ENCODE data around the gene MSRB2. TPM values are rescaled to one million over a fixed set of nuclear protein-coding genes. Genes with fewer than 3 reads are reported as not detected.

Gene MSRB2
- total and polyA plus RNA-seq, 2 of the 4 experiments (the other 2 are of a cell fraction): 10.6 to 20.1 TPM

DNA sequence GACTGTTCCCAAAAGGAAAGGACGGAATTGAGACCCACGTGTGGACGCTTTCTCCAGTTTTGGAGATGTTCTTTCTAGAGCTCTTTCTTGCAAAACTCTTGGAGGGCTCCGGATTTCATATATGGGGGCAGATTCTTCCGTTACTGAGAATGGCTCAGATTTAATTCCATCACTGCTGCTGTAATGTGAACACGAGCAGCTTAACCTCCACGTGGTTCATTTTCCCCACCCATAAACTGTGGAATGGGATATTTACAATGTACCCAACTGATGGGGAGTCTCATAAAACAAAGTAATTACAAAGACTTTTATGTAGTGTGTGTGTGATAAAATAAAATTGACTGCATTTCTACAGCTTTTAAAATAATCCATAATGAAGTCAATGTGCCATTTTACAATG, 15.1 kb upstream of the MSRB2 start:
- Histone ChIP-seq H3K9ac (ENCODE audit: low read depth, low read length) (no peak overlapping the region), H3K4me3 (ENCODE audit: insufficient read depth, low read depth, low read length) (no peak overlapping the region), H2AFZ (replicated peaks; ENCODE audit: low read length, poor library complexity) (no peak overlapping the region), H3K4ac (ENCODE audit: low read depth, low read length) (no peak overlapping the region), H4K5ac (ENCODE audit: low read depth, low read length) (no peak overlapping the region), H2BK5ac (ENCODE audit: low read depth, low read length, poor library complexity, severe bottlenecking) (no peak overlapping the region), H3K4me2 (ENCODE audit: low read depth, low read length) (no peak overlapping the region), H3K27me3 (ENCODE audit: control insufficient read depth, insufficient read depth, low read length) (peaks cover 8% of the 10 kb centered on the region), H3K27ac (ENCODE audit: insufficient read depth, low read length) (no peak overlapping the region), H3K56ac (ENCODE audit: extremely low read depth, insufficient read depth, low read length) (no peak overlapping the region), H3K18ac (ENCODE audit: low read depth, low read length) (no peak overlapping the region), H4K20me1 (ENCODE audit: insufficient read depth, low read length) (no peaks in the 10 kb centered on the region), H2BK120ac (ENCODE audit: low read depth, low read length) (no peak overlapping the region), H4K91ac (ENCODE audit: insufficient read depth, low read depth, low read length) (no peak overlapping the region), H3K9me3 (ENCODE audit: control insufficient read depth, insufficient read depth, low read length) (no peaks in the 10 kb centered on the region), H2AK9ac (replicated peaks; ENCODE audit: low read depth, low read length, poor library complexity) (no peak overlapping the region), H4K8ac (ENCODE audit: low read depth in 2 of 2, low read length in 2 of 2) (no peak overlapping the region), H3K36me3 (ENCODE audit: control insufficient read depth, insufficient read depth, low read length) (no peaks in the 10 kb centered on the region), H2BK15ac (ENCODE audit: low read depth, low read length) (no peak overlapping the region), H2AK5ac (ENCODE audit: low read depth, low read length) (no peak overlapping the region), H3K4me1 (ENCODE audit: control insufficient read depth, insufficient read depth, low read length) (no peaks in the 10 kb centered on the region), H3K79me1 (ENCODE audit: low read depth in 1 of 2, low read length in 2 of 2) (no peaks in the 10 kb centered on the region), H3K23ac (ENCODE audit: low read depth, low read length) (no peak overlapping the region), H3K14ac (replicated peaks; ENCODE audit: low read depth, low read length) (no peak overlapping the region), H3K9me1 (ENCODE audit: insufficient read depth, low read length) (no peaks in the 10 kb centered on the region), H2BK20ac (ENCODE audit: low read depth, low read length) (no peak overlapping the region)
- BruUV-seq (replicated peaks): no TSS peak
- WGBS, 2 experiments (ENCODE audit: extremely low coverage in 2 of 2, insufficient read length in 1 of 2): no CpG with 5 or more reads among the region's 7 CpGs
- DNase-seq: no peak
- in situ Hi-C loops (cut with MboI; ENCODE audit: low sequenced_read_pairs): no loop called here
- ATAC-seq (ENCODE audit: low read depth): no peak
- TF ChIP-seq NFE2L2 (IDR thresholded peaks at IDR 0.05; ENCODE audit: low read depth, low read length) (no peak), USF2 (IDR thresholded peaks at IDR 0.05; ENCODE audit: low read depth, low read length) (no peak), SMC3 (IDR thresholded peaks at IDR 0.05; ENCODE audit: low read depth, low read length) (no peak), RAD21 (IDR thresholded peaks at IDR 0.05; ENCODE audit: low read length) (no peak), POLR2A (IDR thresholded peaks at IDR 0.05; ENCODE audit: low read depth, low read length) (no peak), BHLHE40 (IDR thresholded peaks at IDR 0.05; ENCODE audit: low read depth, low read length) (no peak), CHD1 (IDR thresholded peaks at IDR 0.05; ENCODE audit: low read depth, low read length) (no peak), MXI1 (IDR thresholded peaks at IDR 0.05; ENCODE audit: borderline replicate concordance, low read depth, low read length) (no peak), RFX5 (IDR thresholded peaks at IDR 0.05; ENCODE audit: low read depth, low read length) (no peak), RCOR1 (IDR thresholded peaks at IDR 0.05; ENCODE audit: insufficient replicate concordance, low read length) (no peak), FOS (IDR thresholded peaks at IDR 0.05; ENCODE audit: low read depth, low read length) (no peak), MAFK (IDR thresholded peaks at IDR 0.05; ENCODE audit: low read depth, low read length) (no peak), ELK1 (IDR thresholded peaks at IDR 0.05; ENCODE audit: borderline replicate concordance, low read depth, low read length) (no peak), CEBPB (IDR thresholded peaks at IDR 0.05; ENCODE audit: low read depth, low read length) (no peak), MAZ (IDR thresholded peaks at IDR 0.05; ENCODE audit: borderline replicate concordance, low read depth, low read length) (no peak)
- TF ChIP-seq, protein P1, sequence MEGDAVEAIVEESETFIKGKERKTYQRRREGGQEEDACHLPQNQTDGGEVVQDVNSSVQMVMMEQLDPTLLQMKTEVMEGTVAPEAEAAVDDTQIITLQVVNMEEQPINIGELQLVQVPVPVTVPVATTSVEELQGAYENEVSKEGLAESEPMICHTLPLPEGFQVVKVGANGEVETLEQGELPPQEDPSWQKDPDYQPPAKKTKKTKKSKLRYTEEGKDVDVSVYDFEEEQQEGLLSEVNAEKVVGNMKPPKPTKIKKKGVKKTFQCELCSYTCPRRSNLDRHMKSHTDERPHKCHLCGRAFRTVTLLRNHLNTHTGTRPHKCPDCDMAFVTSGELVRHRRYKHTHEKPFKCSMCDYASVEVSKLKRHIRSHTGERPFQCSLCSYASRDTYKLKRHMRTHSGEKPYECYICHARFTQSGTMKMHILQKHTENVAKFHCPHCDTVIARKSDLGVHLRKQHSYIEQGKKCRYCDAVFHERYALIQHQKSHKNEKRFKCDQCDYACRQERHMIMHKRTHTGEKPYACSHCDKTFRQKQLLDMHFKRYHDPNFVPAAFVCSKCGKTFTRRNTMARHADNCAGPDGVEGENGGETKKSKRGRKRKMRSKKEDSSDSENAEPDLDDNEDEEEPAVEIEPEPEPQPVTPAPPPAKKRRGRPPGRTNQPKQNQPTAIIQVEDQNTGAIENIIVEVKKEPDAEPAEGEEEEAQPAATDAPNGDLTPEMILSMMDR (conservative IDR thresholded peaks at IDR 0.05; ENCODE audit: low read depth, low read length): no peak
- intact Hi-C loops (cut with micrococcal nuclease): no loop called here
- ChIA-PET CTCF (interaction anchor here (0.6 to 1.0 kb wide), 3 partner anchors 17 to 306 kb away, joined by 3 to 4 read pairs (median 3); no protein-coding TSS in a partner anchor), POLR2A (ENCODE audit: unreplicated experiment) (no interaction called here)
- dilution Hi-C loops (cut with HindIII; ENCODE audit: low sequenced_read_pairs, unreplicated experiment): no loop called here
